ENCODE measurements around the gene ANKLE2.

ANKLE2 gene

DNA sequence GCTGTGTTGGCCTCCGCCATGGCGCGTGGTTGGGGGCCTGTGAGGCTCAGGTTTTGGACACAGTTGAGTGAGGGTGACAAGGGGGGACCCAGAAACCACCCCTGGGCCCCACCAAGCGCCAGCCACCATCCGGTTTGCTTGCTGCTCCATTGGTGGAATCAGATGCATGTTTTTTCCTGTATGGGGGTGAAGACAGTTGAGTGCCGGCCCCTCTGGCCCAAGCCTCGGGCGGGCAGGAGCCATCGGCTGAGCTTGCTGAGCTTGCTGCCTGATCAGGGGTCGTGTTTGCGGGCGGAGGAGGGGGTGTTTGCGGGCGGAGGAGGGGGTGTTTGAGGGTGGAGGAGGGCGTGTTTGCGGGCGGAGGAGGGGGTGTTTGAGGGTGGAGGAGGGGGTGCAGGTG is 44.6 kb downstream of the ANKLE2 start:
- H3K79me1 ChIP-seq (replicated peaks; ENCODE audit: low read length, poor library complexity, severe bottlenecking): peaks cover 29% of the 10 kb centered on the region
- DNase-seq: no peak

DNA sequence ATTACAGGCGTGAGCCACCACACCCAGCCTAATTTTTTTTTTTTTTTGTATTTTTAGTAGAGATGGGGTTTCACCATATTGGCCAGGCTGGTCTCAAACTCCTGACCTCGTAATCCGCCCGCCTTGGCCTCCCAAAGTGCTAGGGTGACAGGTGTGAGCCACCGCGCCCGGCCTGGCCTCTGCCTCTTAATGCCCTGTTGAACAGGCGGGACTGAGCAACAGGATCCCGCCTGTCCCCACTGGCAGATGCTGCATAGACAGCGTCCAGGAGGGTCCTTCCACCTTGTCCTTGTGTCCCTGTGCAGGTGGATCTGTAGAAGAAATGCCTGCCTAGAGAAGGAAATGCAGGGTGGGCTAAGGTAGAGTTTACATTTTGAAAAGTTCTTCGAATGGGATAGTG is 45.3 kb downstream of the ANKLE2 start:
- Histone ChIP-seq H2BK12ac (ENCODE audit: low read length in 2 of 2) (no peak overlapping the region), H3K9me3 (ENCODE audit: control insufficient read depth, low read length) (no peaks in the 10 kb centered on the region), H3K4me3 (ENCODE audit: insufficient read depth in 1 of 2, low read depth in 1 of 2, low read length in 2 of 2) (no peak overlapping the region)

More for the DNA sequence above, 44.6 kb downstream of the ANKLE2 start:
- Histone ChIP-seq H4K91ac (ENCODE audit: low read length) (no peak overlapping the region), H2BK12ac (ENCODE audit: low read length in 2 of 2) (no peak overlapping the region), H3K9ac (ENCODE audit: low read length) (no peak overlapping the region), H3K14ac (ENCODE audit: low read length in 2 of 2) (no peak overlapping the region), H2BK5ac (ENCODE audit: low read depth, low read length, poor library complexity, severe bottlenecking) (no peak overlapping the region), H3K36me3 (ENCODE audit: control insufficient read depth in 1 of 2, insufficient read depth in 2 of 2, low read depth in 1 of 2, low read length in 2 of 2) (peaks cover 58 to 70% of the 10 kb centered on the region in 2 experiments), H3K18ac (ENCODE audit: low read depth in 1 of 2, low read length in 2 of 2) (no peak overlapping the region), H3K4ac (ENCODE audit: low read depth in 1 of 2, low read length in 2 of 2) (no peak overlapping the region), H3K27me3 (ENCODE audit: control insufficient read depth in 1 of 2, insufficient read depth in 1 of 2, low read length in 2 of 2) (no peaks in the 10 kb centered on the region), H3K4me3 (ENCODE audit: insufficient read depth in 1 of 2, low read depth in 1 of 2, low read length in 2 of 2) (no peak overlapping the region), H4K8ac (ENCODE audit: low read length) (no peak overlapping the region), H3K9me3 (ENCODE audit: control insufficient read depth, low read length) (no peaks in the 10 kb centered on the region), H2AFZ (ENCODE audit: low read depth, low read length) (no peak overlapping the region), H2AK5ac (ENCODE audit: low read length, severe bottlenecking) (no peak overlapping the region), H2BK120ac (ENCODE audit: low read depth, low read length) (no peak overlapping the region), H2BK15ac (ENCODE audit: low read depth, poor library complexity, severe bottlenecking) (no peak overlapping the region), H3K27ac (ENCODE audit: low read length, poor library complexity, severe bottlenecking) (no peak overlapping the region), H3K23ac (ENCODE audit: low read length in 2 of 2) (no peak overlapping the region), H3K4me2 (ENCODE audit: low read length, poor library complexity, severe bottlenecking) (no peak overlapping the region), H3K4me1 (ENCODE audit: control insufficient read depth, insufficient read depth, low read depth, low read length) (peaks cover 5% of the 10 kb centered on the region)
- WGBS: 88% methylated on average over 16 of the region's 17 CpGs

DNA sequence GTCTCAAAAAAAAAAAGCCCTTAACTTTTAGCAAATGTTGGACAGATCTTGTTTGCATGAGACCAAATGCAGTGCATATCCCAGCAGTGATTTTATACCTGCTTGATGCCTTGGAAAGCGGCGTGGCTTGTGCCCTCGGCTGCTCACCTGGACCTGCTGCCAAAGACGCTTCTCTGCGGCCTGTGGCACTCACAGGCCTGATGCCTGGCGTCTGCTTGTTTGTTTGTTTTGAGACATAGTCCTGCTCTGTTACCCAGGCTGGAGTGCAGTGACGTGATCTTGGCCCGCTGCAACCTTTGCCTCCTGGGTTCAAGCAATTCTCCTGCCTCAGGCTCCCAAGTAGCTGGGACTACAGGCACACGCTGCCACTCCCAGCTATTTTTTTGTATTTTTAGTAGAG is 45.8 kb downstream of the ANKLE2 start:
- no peaks in the 10 kb centered on the region for H3K27me3 ChIP-seq (ENCODE audit: control insufficient read depth in 1 of 2, insufficient read depth in 1 of 2, low read length in 2 of 2)
- no peak overlapping the region for H3K18ac ChIP-seq (ENCODE audit: low read depth in 1 of 2, low read length in 2 of 2)
- no peak overlapping the region for H3K4me3 ChIP-seq (ENCODE audit: insufficient read depth in 1 of 2, low read depth in 1 of 2, low read length in 2 of 2)
- H4K91ac ChIP-seq (ENCODE audit: low read length): no peak overlapping the region
- no peaks in the 10 kb centered on the region for H3K9me3 ChIP-seq (ENCODE audit: control insufficient read depth, low read length)
- no peak overlapping the region for H3K4ac ChIP-seq (ENCODE audit: low read depth in 1 of 2, low read length in 2 of 2)
- no peak overlapping the region for H3K27ac ChIP-seq (ENCODE audit: low read length, poor library complexity, severe bottlenecking)
- H3K4me1 ChIP-seq (ENCODE audit: control insufficient read depth, insufficient read depth, low read depth, low read length): peaks cover 6% of the 10 kb centered on the region
- H2AK5ac ChIP-seq (ENCODE audit: low read length, severe bottlenecking): no peak overlapping the region
- 91% methylated on average over 9 of the region's 9 CpGs for WGBS
- H3K4me2 ChIP-seq (ENCODE audit: low read length, poor library complexity, severe bottlenecking): no peak overlapping the region
- no peak overlapping the region for H3K14ac ChIP-seq (ENCODE audit: low read length in 2 of 2)
- DNase-seq: no peak
- H3K9ac ChIP-seq (ENCODE audit: low read length): no peak overlapping the region
- no peak overlapping the region for H2BK5ac ChIP-seq (ENCODE audit: low read depth, low read length, poor library complexity, severe bottlenecking)
- H4K8ac ChIP-seq (ENCODE audit: low read length): peak overlapping the region; percentile 38
- H3K79me1 ChIP-seq (replicated peaks; ENCODE audit: low read length, poor library complexity, severe bottlenecking): peaks cover 26% of the 10 kb centered on the region
- H2BK12ac ChIP-seq (ENCODE audit: low read length in 2 of 2): no peak overlapping the region
- no peak overlapping the region for H2BK15ac ChIP-seq (ENCODE audit: low read depth, poor library complexity, severe bottlenecking)
- H3K23ac ChIP-seq (ENCODE audit: low read length in 2 of 2): no peak overlapping the region
- H2BK120ac ChIP-seq (ENCODE audit: low read depth, low read length): no peak overlapping the region
- no peak overlapping the region for H2AFZ ChIP-seq (ENCODE audit: low read depth, low read length)
- H3K36me3 ChIP-seq (ENCODE audit: control insufficient read depth in 1 of 2, insufficient read depth in 2 of 2, low read depth in 1 of 2, low read length in 2 of 2): peaks cover 48 to 59% of the 10 kb centered on the region in 2 experiments

More for the DNA sequence above, 45.3 kb downstream of the ANKLE2 start:
- Histone ChIP-seq H3K79me1 (replicated peaks; ENCODE audit: low read length, poor library complexity, severe bottlenecking) (peaks cover 27% of the 10 kb centered on the region), H4K91ac (ENCODE audit: low read length) (no peak overlapping the region), H3K23ac (ENCODE audit: low read length in 2 of 2) (no peak overlapping the region), H2AK5ac (ENCODE audit: low read length, severe bottlenecking) (no peak overlapping the region), H3K14ac (ENCODE audit: low read length in 2 of 2) (no peak overlapping the region), H3K27me3 (ENCODE audit: control insufficient read depth in 1 of 2, insufficient read depth in 1 of 2, low read length in 2 of 2) (no peaks in the 10 kb centered on the region), H3K18ac (ENCODE audit: low read depth in 1 of 2, low read length in 2 of 2) (no peak overlapping the region), H2BK120ac (ENCODE audit: low read depth, low read length) (no peak overlapping the region), H3K4ac (ENCODE audit: low read depth in 1 of 2, low read length in 2 of 2) (no peak overlapping the region), H2AFZ (ENCODE audit: low read depth, low read length) (no peak overlapping the region), H3K4me1 (ENCODE audit: control insufficient read depth, insufficient read depth, low read depth, low read length) (peaks cover 6% of the 10 kb centered on the region), H3K27ac (ENCODE audit: low read length, poor library complexity, severe bottlenecking) (no peak overlapping the region), H3K4me2 (ENCODE audit: low read length, poor library complexity, severe bottlenecking) (no peak overlapping the region), H3K9ac (ENCODE audit: low read length) (no peak overlapping the region), H2BK15ac (ENCODE audit: low read depth, poor library complexity, severe bottlenecking) (no peak overlapping the region), H2BK5ac (ENCODE audit: low read depth, low read length, poor library complexity, severe bottlenecking) (no peak overlapping the region), H4K8ac (ENCODE audit: low read length) (no peak overlapping the region), H3K36me3 (ENCODE audit: control insufficient read depth in 1 of 2, insufficient read depth in 2 of 2, low read depth in 1 of 2, low read length in 2 of 2) (peaks cover 52 to 64% of the 10 kb centered on the region in 2 experiments)
- 84% methylated on average over 10 of the region's 11 CpGs for WGBS
- no peak for DNase-seq

GRCh38 chr12:132713123-132713522 is 48.5 kb downstream of the ANKLE2 start:
- H4K91ac ChIP-seq (ENCODE audit: low read length): no peak overlapping the region
- peak overlapping the region in 1 of 2 experiments; percentile 25 for H2BK12ac ChIP-seq (ENCODE audit: low read length in 2 of 2)
- no peak overlapping the region for H3K4ac ChIP-seq (ENCODE audit: low read depth in 1 of 2, low read length in 2 of 2)
- no peak overlapping the region for H4K8ac ChIP-seq (ENCODE audit: low read length)
- no peak overlapping the region for H3K23ac ChIP-seq (ENCODE audit: low read length in 2 of 2)
- no peak overlapping the region for H3K4me3 ChIP-seq (ENCODE audit: insufficient read depth in 1 of 2, low read depth in 1 of 2, low read length in 2 of 2)
- no peak overlapping the region for H3K14ac ChIP-seq (ENCODE audit: low read length in 2 of 2)
- H3K36me3 ChIP-seq (ENCODE audit: control insufficient read depth in 1 of 2, insufficient read depth in 2 of 2, low read depth in 1 of 2, low read length in 2 of 2): peaks cover 26 to 33% of the 10 kb centered on the region in 2 experiments
- H3K4me1 ChIP-seq (ENCODE audit: control insufficient read depth, insufficient read depth, low read depth, low read length): peaks cover 9% of the 10 kb centered on the region
- no peak overlapping the region for H2BK120ac ChIP-seq (ENCODE audit: low read depth, low read length)
- H3K9me3 ChIP-seq (ENCODE audit: control insufficient read depth, low read length): no peaks in the 10 kb centered on the region
- no peak overlapping the region for H3K9ac ChIP-seq (ENCODE audit: low read length)
- no peaks in the 10 kb centered on the region for H3K27me3 ChIP-seq (ENCODE audit: control insufficient read depth in 1 of 2, insufficient read depth in 1 of 2, low read length in 2 of 2)
- H3K27ac ChIP-seq (ENCODE audit: low read length, poor library complexity, severe bottlenecking): no peak overlapping the region
- H3K79me1 ChIP-seq (replicated peaks; ENCODE audit: low read length, poor library complexity, severe bottlenecking): peaks cover 24% of the 10 kb centered on the region
- H3K18ac ChIP-seq (ENCODE audit: low read depth in 1 of 2, low read length in 2 of 2): no peak overlapping the region
- DNase-seq: no peak
- 90% methylated on average over 2 of the region's 2 CpGs for WGBS
- H2AK5ac ChIP-seq (ENCODE audit: low read length, severe bottlenecking): no peak overlapping the region
- no peak overlapping the region for H2BK15ac ChIP-seq (ENCODE audit: low read depth, poor library complexity, severe bottlenecking)
- no peak overlapping the region for H3K4me2 ChIP-seq (ENCODE audit: low read length, poor library complexity, severe bottlenecking)
- no peak overlapping the region for H2BK5ac ChIP-seq (ENCODE audit: low read depth, low read length, poor library complexity, severe bottlenecking)
- no peak overlapping the region for H2AFZ ChIP-seq (ENCODE audit: low read depth, low read length)
